Iris pigment epithelial cell (primary cell): Measurements from ENCODE around the gene SLC39A11.

Experiments used
- DNase-seq: peaks from one replicate; pipeline ENCODE4 v3.0.0-alpha.2; 2011; ENCODE audit warnings: low read depth

The SLC39A11 gene

GRCh38 chr17:72615627-72615991 is 476.9 kb downstream of the SLC39A11 start:
- DNase-seq: no peak

DNA sequence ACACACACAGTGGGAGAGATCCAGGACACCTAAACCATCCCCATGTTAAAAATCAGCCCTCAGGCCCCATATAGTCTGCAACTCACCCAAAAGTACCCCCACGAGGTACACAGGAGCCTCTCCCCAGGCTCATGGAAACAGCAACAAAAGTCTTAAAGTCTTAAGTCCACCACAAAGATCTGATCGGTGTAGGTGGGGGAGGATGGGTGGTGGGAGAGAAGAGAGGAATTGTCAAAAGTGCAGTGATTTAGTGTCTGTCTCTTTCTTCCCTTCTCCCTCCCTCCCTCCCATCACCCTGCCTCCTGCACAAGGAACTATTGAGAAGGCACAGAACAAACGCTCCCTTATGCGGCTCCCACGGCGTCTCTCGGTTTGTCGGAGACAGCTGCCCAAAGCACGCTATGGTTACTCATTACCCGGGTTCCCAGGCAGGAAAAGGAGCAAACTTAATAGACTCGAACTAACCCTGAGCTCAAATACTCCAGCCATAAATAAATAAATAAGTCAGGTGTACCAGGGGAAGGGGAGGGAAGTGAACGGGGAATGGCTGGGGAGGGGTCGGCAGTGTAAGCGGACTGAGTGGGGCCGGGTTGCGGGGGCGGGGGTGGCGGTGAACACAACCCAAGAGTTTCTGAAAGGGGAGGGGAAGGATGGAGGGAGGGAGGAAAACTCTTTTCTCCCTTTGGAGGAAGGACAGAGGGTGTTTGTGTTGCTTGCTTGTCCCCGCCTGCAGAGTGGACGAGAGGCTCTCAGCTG is 477.4 kb downstream of the SLC39A11 start:
- peak; percentile 58 for DNase-seq

- DNase-seq: no peak
Observed at GRCh38 chr17:72614476-72614870, 478.0 kb downstream of the SLC39A11 start.

GRCh38 chr17:72613806-72614292 is 478.6 kb downstream of the SLC39A11 start:
- DNase-seq: peak; percentile 49

- DNase-seq: peak; percentile 47
Observed at GRCh38 chr17:72613396-72613795, 479.1 kb downstream of the SLC39A11 start.

DNA sequence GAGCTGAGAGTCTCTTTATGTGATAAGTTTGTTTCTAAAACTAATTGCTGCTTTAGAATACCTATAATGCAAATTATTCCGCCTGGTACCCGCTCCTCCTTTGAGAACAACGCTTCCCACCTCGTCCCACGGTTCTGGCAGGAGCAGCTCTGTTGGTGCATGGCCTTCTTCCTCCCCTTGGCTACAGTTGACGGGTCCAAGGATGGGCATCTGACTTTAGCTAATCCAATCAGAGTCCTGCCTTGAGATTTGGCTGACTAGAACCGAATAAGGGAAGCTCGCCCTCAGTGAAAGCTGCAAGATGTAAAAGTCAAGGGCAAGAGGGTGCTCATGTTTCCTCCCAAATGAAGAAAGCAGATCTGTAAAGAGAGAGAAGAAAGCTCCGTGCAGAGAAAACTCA is 481.3 kb downstream of the SLC39A11 start:
- no peak for DNase-seq

- peak; percentile 57 for DNase-seq
Observed at GRCh38 chr17:72609501-72609900, 483.0 kb downstream of the SLC39A11 start.

DNA sequence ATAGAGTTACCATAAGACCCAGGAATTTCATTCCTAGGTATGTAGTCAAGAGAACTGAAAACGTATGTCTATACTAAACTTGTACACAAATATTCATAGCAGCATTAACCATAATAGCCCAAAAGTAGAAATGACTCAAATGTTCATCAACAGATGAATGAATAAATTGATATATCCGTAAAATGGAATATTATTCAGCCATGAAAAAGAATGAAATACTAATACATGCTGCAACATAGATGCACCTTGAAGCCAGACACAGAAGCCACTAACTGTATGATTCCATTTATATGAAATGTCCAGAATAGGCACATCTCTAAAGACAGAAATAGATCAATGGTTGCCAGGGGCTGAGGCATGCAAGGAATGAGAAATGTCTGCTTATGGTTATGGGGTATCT is 484.1 kb downstream of the SLC39A11 start:
- no peak for DNase-seq

DNA sequence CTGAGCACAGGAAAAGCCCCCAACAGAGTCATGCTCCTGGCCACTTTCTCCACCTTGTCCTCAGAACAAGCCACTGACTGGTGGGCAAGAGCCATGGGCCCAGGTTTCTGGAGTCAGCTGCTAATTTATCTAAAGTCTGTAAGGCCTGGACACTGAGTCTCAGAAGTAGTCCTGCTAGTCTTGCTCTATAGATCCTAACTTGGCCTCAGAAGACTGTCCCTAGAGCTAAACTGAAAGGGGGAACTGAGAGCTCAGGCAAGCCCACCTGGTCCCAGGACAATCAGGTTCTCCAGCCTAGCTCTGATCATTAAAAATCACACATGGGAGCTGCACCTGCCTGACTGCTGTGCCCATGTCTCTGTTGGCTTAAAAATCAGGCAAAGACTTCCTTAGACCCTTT is 485.8 kb downstream of the SLC39A11 start:
- DNase-seq: no peak

- DNase-seq: no peak
Observed at GRCh38 chr17:72605543-72605942, 486.9 kb downstream of the SLC39A11 start.

DNA sequence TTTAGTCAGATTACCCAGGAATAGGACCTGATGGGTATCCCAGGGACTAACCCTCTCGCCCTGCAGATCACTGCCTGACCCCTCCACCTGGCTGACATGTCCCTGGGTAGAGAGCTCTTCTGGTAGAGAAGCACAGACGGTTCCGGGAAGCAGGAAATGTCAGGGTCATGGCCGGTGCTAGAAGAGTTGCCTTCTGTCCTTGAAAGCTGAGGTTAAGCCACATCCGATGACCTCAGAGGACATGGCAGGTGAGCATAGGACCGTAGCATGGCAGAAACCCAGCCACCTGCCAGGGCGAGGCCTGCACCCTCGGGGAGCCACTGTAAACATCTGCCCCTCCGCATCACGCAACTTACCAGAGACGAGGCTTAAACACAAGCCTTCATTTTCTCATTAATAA is 488.0 kb downstream of the SLC39A11 start:
- DNase-seq: no peak

DNA sequence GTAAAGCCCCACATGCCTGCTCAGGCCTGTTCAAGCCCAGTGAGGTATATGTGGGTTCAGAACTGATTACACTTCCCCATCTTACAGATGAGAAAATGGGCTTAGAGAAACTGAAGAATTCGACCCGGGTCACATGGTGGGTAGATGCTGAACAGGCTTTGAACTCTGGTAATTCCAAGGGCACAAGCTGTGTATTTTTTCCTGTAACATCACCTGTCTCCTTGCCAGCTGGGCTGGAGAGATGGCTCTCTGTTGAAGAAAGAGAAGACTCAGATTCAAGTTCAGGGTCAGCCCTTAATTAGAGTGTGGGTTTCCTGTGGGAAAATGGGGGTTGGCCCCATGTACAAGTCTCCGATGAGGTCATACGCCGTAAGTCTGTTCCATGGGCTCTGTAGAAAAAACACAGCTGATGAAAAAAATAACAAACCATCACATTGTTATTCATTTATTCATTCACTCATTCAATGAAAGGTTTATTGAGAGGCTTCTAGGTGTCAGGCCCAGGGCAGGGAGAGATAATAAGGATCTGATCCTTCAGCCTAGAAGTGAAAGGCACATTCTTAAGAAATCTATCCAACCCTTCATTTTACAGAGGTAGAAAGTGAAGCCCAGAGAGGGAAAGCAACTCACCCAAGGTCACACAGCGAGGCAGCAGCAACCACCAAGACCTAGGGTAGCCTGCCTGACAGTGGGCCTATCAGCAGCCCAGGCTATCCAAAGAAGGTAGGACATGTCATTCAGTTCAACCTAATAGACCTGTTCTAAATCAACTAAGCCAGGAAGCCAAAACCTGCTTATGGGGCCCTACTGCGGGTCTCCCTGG is 488.9 kb downstream of the SLC39A11 start:
- peak; percentile 92 for DNase-seq

DNA sequence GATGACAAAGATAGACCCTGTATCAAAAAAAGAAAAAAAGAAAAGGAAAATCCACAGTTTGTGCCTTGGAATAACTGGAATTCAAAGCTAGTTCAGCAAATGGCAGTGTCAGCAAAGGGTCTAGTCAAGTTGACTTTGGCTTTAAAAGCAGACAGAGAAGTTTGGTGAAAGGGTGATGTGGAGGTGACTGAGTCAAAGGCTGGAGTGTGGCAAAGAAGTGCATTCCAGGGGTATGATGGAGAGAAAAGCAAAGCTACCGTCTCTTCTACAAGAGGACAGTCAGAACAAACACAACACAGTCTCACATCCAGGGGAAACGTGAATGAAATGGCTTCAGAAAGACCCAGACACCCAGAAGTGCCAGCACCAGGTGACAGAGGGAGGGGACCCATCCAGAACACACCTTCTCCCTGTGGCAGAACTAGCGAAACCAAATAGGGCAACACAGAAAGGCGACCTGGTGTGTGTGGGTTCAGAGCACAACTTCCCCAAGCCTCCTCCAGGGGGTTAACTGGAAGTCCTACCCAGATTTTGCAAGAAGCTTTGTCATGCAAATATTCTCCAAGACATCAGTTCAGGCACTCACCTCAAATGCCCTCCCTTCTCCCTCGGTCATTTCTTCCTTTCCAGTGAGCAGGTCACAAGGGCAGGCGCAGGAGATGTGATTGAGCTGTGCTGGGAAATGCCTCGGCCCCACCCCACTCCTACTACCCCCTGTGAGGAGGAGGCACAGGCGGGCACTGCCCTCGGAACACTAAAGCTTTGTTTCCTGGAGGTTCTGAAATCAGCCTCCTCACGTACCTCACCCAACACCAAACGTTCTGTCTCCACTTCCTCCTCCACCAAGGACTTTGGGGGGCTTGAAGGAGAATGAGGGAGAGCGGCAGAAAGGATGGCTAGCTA is 489.7 kb downstream of the SLC39A11 start:
- peak; percentile 81 for DNase-seq

- DNase-seq: peak; percentile 85
Observed at GRCh38 chr17:72600934-72601333, 491.6 kb downstream of the SLC39A11 start.

GRCh38 chr17:72599891-72600290 is 492.6 kb downstream of the SLC39A11 start:
- DNase-seq: no peak

DNA sequence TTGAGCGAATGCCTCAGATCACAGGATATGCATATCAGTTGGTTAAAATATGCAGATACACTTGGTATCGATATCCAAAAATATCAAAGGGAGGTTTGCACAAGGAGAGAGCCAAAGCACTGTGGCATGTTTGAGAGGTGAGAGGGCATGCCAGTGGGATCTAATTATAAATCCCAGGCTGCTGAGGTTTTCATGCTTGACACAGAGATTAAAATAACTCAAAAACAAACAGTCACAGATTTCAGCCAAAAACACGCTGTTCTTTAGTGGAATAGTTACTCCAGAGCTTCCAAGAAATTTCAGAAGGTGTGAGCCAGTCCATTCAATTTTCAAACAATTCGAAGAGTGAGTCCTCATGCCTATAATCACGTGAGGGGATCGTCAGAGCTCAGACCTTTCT is 493.8 kb downstream of the SLC39A11 start:
- DNase-seq: no peak

- no peak for DNase-seq
Observed at GRCh38 chr17:72597354-72598087, 495.0 kb downstream of the SLC39A11 start.
